K562 (cell line): ENCODE results near the gene ATP5MG. TPM values are rescaled to one million over a fixed set of nuclear protein-coding genes. Genes with fewer than 3 reads are reported as not detected.

ENCODE experiments used
- ATAC-seq: fragments of 200-7000 bp; cut with Tn5 transposase; 3 replicates; pipeline ENCODE4 v1.9.1; 2020; ENCODE audit warnings: moderate library complexity
- BruUV-seq: library from RNA; stranded (reverse); fragments of 400-500 nt; replicated peaks from 2 replicates; lab custom pipeline; 2021; lab: Mats Ljungman, UMichigan
- CTCF ChIA-PET: fragments of 300-600 bp; formaldehyde crosslinking; extraction: SDS; loops from one replicate; lab custom pipeline; 2021; ENCODE audit warnings: low intra/inter-chr PET ratio; lab: Yijun Ruan, JAX
- POLR2A ChIA-PET: fragments of 300-600, 350-650 bp; sonication (Branson Sonifier 250); formaldehyde crosslinking; extraction: SDS; loops from one replicate; lab custom pipeline; 2021; ENCODE audit warnings: antibody characterized with exemption, inconsistent platforms; lab: Yijun Ruan, JAX
- DNase-seq, 4 experiments: peaks; one replicate each; pipeline versions ENCODE4 v3.0.0 to v3.0.0-alpha.2; 2011 to 2018; ENCODE audit warnings: low spot score in 3 of 4, mixed read lengths in 3 of 4; ENCODE audit errors: extremely low read depth in 1 of 4
- FAIRE-seq: peaks from 2 replicates; lab custom pipeline; 2011; peaks lifted over from hg19 to GRCh38; lab: Jason Lieb, UNC
- H2AFZ ChIP-seq: 2 replicates; pipeline ENCODE4 v1.6.0; 2011; ENCODE audit warnings: low read depth, low read length, control low read depth, inconsistent platforms
- H3K27ac ChIP-seq: fragments of 200-600 bp; 3 replicates; pipeline ENCODE4 v1.8.0; 2011; ENCODE audit warnings: low read depth, mild to moderate bottlenecking, control low read depth, inconsistent platforms, low read length, moderate library complexity, mixed read lengths; ENCODE audit errors: extremely low read depth
- H3K27me3 ChIP-seq, 2 experiments: fragments of 300-600 bp in 1 of 2; 2 replicates in 1 of 2; 3 replicates in 1 of 2; pipeline versions ENCODE4 v1.6.0 to v1.8.0; 2011; ENCODE audit warnings: inconsistent platforms in 2 of 2, low read length in 2 of 2, mild to moderate bottlenecking in 1 of 2, mixed read lengths in 1 of 2, moderate library complexity in 1 of 2; ENCODE audit not compliant: control insufficient read depth in 2 of 2, insufficient read depth in 2 of 2
- H3K36me3 ChIP-seq: fragments of 300-600 bp; 3 replicates; pipeline ENCODE4 v1.8.0; 2011; ENCODE audit warnings: mild to moderate bottlenecking, low read length, inconsistent platforms; ENCODE audit not compliant: control insufficient read depth, insufficient read depth
- H3K4me1 ChIP-seq, 2 experiments: fragments of 200-600 bp in 1 of 2; replicated peaks in 1 of 2; 2 replicates in 1 of 2; 3 replicates in 1 of 2; pipeline versions ENCODE4 v1.5.1 to v1.8.0; 2011; ENCODE audit warnings: inconsistent platforms in 2 of 2, low read length in 2 of 2, mild to moderate bottlenecking in 1 of 2, mixed read lengths in 1 of 2, moderate library complexity in 1 of 2; ENCODE audit not compliant: control insufficient read depth in 2 of 2, insufficient read depth in 2 of 2
- H3K4me2 ChIP-seq: 2 replicates; pipeline ENCODE4 v1.6.1; 2011; ENCODE audit warnings: low read length, control low read depth, inconsistent platforms, mixed read lengths; ENCODE audit not compliant: insufficient read depth
- H3K4me3 ChIP-seq: fragments of 200-600 bp; sonication (generic), shearing (Covaris generic); 2 replicates; pipeline ENCODE4 v1.5.1; 2016; ENCODE audit warnings: control low read depth, inconsistent platforms
- H3K79me2 ChIP-seq: fragments of 200-600 bp; 3 replicates; pipeline ENCODE4 v1.8.0; 2011; ENCODE audit warnings: low read length, inconsistent platforms; ENCODE audit not compliant: control insufficient read depth, insufficient read depth
- H3K9ac ChIP-seq, 2 experiments: 2 replicates each; pipeline versions ENCODE4 v1.6.0 to v1.6.1; 2011; ENCODE audit warnings: low read depth in 2 of 2, low read length in 2 of 2, control low read depth in 1 of 2, inconsistent platforms in 1 of 2, mild to moderate bottlenecking in 1 of 2, mixed read lengths in 1 of 2; ENCODE audit not compliant: insufficient read depth in 1 of 2
- H3K9me1 ChIP-seq: one replicate; pipeline ENCODE4 v1.6.0; 2011; ENCODE audit warnings: inconsistent platforms, mild to moderate bottlenecking, low read length, moderate library complexity; ENCODE audit not compliant: control insufficient read depth, insufficient read depth
- H3K9me3 ChIP-seq: replicated peaks from 2 replicates; pipeline ENCODE4 v1.5.1; 2011; ENCODE audit warnings: low read depth, low read length, inconsistent platforms; ENCODE audit not compliant: control insufficient read depth, insufficient read depth
- H4K20me1 ChIP-seq: replicated peaks from 2 replicates; pipeline ENCODE4 v1.6.1; 2011; ENCODE audit warnings: low read length, inconsistent platforms, mixed read lengths; ENCODE audit not compliant: control insufficient read depth, insufficient read depth
- ARNT ChIP-seq, 2 experiments: fragments of 450-650 bp; IDR thresholded peaks; 2 replicates each; pipeline ENCODE4 v1.6.1; 2016; ENCODE audit warnings: mild to moderate bottlenecking in 1 of 2
- ATF1 ChIP-seq, 2 experiments: fragments of 450-650 bp in 1 of 2; IDR thresholded peaks; 2 replicates each; pipeline ENCODE4 v1.6.1; 2016; ENCODE audit warnings: missing compliant biosample characterization in 1 of 2, missing genetic modification characterization in 1 of 2
- BCOR ChIP-seq: fragments of 450-650 bp; IDR thresholded peaks from 2 replicates; pipeline ENCODE4 v1.6.1; 2016
- C11orf30 ChIP-seq: fragments of 450-650 bp; IDR thresholded peaks from 2 replicates; pipeline ENCODE4 v1.6.1; 2016; ENCODE audit warnings: low read depth, mild to moderate bottlenecking
- CREBBP ChIP-seq: IDR thresholded peaks from one replicate; pipeline ENCODE4 v1.6.1; 2012; ENCODE audit warnings: low read depth, mild to moderate bottlenecking, control low read depth, inconsistent platforms, low read length
- CREM ChIP-seq: IDR thresholded peaks from 2 replicates; pipeline ENCODE4 v1.6.1; 2014; ENCODE audit warnings: antibody characterized with exemption, low read depth
- FOXA1 ChIP-seq: fragments of 450-650 bp; IDR thresholded peaks from 2 replicates; pipeline ENCODE4 v1.6.1; 2016; ENCODE audit warnings: mild to moderate bottlenecking, borderline replicate concordance
- KLF13 ChIP-seq: fragments of 450-650 bp; IDR thresholded peaks from 2 replicates; pipeline ENCODE4 v1.6.1; 2016; ENCODE audit warnings: missing genetic modification characterization, low read depth, mild to moderate bottlenecking, missing compliant biosample characterization, moderate library complexity, borderline replicate concordance
- MIER1 ChIP-seq: fragments of 450-650 bp; IDR thresholded peaks from 2 replicates; pipeline ENCODE4 v1.6.1; 2016; ENCODE audit warnings: antibody characterized with exemption, mild to moderate bottlenecking, low read depth
- MXD1 ChIP-seq: fragments of 250-450 bp; sonication (Bioruptor Pico); IDR thresholded peaks from 2 replicates; pipeline ENCODE4 v1.8.0; 2021; ENCODE audit warnings: borderline replicate concordance, mild to moderate bottlenecking, moderate library complexity; ENCODE audit not compliant: poor library complexity, severe bottlenecking
- RBFOX2 ChIP-seq: fragments of 200-400 bp; formaldehyde crosslinking; IDR thresholded peaks from 2 replicates; pipeline ENCODE4 v1.6.1; 2017; ENCODE audit warnings: low read depth, mild to moderate bottlenecking, low read length, moderate library complexity
- SRSF3 ChIP-seq: fragments of 200-400 bp; formaldehyde crosslinking; IDR thresholded peaks from 2 replicates; pipeline ENCODE4 v1.6.1; 2016; ENCODE audit warnings: mild to moderate bottlenecking, low read length, moderate library complexity; ENCODE audit not compliant: insufficient read depth
- TGIF2 ChIP-seq: sonication (generic); formaldehyde crosslinking; IDR thresholded peaks from 2 replicates; pipeline ENCODE4 v1.8.1; 2022; ENCODE audit warnings: mild to moderate bottlenecking, missing genetic modification reagents, moderate library complexity
- ZEB2 ChIP-seq: fragments of 450-650 bp; IDR thresholded peaks from 2 replicates; pipeline ENCODE4 v1.6.1; 2016
- ZNF140 ChIP-seq: fragments of 250-450 bp; sonication (Bioruptor Pico); IDR thresholded peaks from 2 replicates; pipeline ENCODE4 v1.8.0; 2021; ENCODE audit warnings: moderate library complexity, mild to moderate bottlenecking, inconsistent platforms
- ZNF551 ChIP-seq: fragments of 250-450 bp; sonication (Bioruptor Pico); IDR thresholded peaks from 2 replicates; pipeline ENCODE4 v1.5.0; 2021; ENCODE audit warnings: mild to moderate bottlenecking, moderate library complexity
- ZNF764 ChIP-seq: fragments of 250-450 bp; sonication (Bioruptor Pico); IDR thresholded peaks from 2 replicates; pipeline ENCODE4 v1.4.0; 2020; ENCODE audit warnings: low read depth, mild to moderate bottlenecking, moderate library complexity
- WGBS: fragments of 100-300 bp; shearing (Covaris generic); methylation state at CpG from one replicate; pipeline ENCODE4 v1.1.6; 2016; ENCODE audit warnings: low coverage, mixed read lengths; ENCODE audit not compliant: insufficient coverage; ENCODE audit errors: missing lambda C conversion rate; 5-methylcytosine and 5-hydroxymethylcytosine counted together
- in situ Hi-C: fragments of 300-500 bp; cut with MboI; formaldehyde crosslinking; loops from 4 replicates; pipeline ENCODE4 v1.15.0; 2018; ENCODE audit warnings: inconsistent platforms, mixed read lengths
- intact Hi-C: fragments of 100-400 bp; cut with micrococcal nuclease; formaldehyde crosslinking; loops from 2 replicates; pipeline ENCODE4 v1.14.2; 2022
- polyA plus RNA-seq, 8 experiments: library from polyadenylated mRNA; depleted of rRNA in 4 of 8; stranded (reverse) in 5 of 8; unstranded in 3 of 8; fragments of >200 nt; fragmentation: Nextera tagmentation in 2 of 8; fragmentation: Illumina TruSeq in 1 of 8; extraction: Ambion mirVana in 2 of 8; extraction: Trizol in 1 of 8; gene quantifications; 2 replicates each; pipeline versions ENCODE4 v1.2.1 to v1.2.3, GENCODE V29; 2011 to 2014; ENCODE audit warnings: inconsistent platforms in 1 of 8, missing spikeins in 1 of 8
- total RNA-seq, 7 experiments: library from RNA; depleted of rRNA in 6 of 7; stranded (reverse); fragments of >200 nt in 6 of 7; fragmentation: Illumina TruSeq in 2 of 7; extraction: Trizol in 2 of 7; gene quantifications; 2 replicates each; pipeline versions ENCODE4 v1.2.1 to v1.2.3, GENCODE V29; 2011 to 2021; ENCODE audit warnings: low replicate concordance in 1 of 7
- TF ChIP-seq, protein P1 (sequence below): IDR thresholded peaks from 2 replicates; pipeline ENCODE4 v1.6.1; 2016; ENCODE audit warnings: missing genetic modification characterization, missing compliant biosample characterization

Gene ATP5MG
- total and polyA plus RNA-seq, 9 of the 15 experiments (the other 6 are each of a cell fraction or from before 2014, with no cell fraction given): 301 to 2,138 (median 434) TPM

DNA sequence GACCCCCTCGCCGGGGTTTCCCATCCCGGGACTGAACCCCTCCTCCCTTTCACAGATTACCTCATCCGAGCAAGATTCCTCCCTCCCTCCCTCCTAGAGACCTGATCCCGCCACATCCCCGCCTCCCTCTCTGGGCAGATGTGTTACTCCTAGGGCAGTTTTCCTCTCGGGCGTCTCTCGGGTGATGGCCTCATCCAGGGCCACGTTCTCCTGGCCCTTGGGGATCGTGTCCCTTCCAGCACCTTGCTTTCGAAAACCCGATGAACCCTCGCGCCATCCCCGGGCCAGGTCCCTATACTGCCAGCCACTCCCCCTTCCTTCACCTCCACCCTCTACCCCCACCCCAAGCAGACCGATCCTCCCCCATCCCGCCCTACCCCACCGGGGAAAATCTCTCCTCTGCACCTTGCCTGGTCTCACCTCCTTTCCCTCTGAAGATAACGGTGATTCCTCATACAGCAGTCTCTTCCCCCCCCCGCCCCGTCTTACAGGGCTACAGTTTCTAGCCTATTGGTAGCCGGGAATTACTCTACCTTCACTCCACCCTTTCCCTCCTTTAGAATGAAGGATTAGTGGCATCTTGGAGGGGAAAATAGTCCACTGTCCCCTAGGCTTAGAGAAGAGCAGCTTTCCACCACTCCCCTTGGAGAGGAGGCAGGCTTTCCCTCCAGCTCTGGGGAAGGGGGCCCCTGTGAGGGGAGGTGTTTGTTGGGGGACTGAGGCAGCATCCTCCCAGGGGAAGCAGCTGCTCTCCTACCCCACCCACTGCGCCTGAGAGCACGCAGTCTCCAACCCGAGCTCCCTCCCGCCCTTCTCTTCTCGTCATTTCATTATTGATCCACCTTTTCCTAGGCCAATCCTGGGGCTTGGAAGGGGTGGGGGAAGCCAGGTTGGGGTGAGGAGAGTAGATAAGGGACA is 36.1 kb downstream of the ATP5MG start:
- FAIRE-seq: peak; percentile 75
- H3K4me1 ChIP-seq: peaks cover 37 to 41% of the 10 kb centered on the region in 2 experiments
- in situ Hi-C loops: no loop called here
- BruUV-seq: no TSS peak
- intact Hi-C loops: loop anchor here (1.0 to 2.0 kb wide), 2 partner anchors 36 to 51 kb away; partner anchors contain the start of gene ATP5MG
- peak overlapping the region; percentile 91 for H3K4me3 ChIP-seq
- H3K9me3 ChIP-seq: no peaks in the 10 kb centered on the region
- DNase-seq: peak; percentile 82 to 94 (median 88)
- H2AFZ ChIP-seq: peak overlapping the region; percentile 30; the same call in 1 of the 2 replicates
- WGBS: 0% methylated on average over 18 of the region's 28 CpGs
- no peaks in the 10 kb centered on the region for H3K27me3 ChIP-seq
- H3K9me1 ChIP-seq: no peaks in the 10 kb centered on the region
- peak overlapping the region; percentile 80 to 93 for H3K9ac ChIP-seq
- H4K20me1 ChIP-seq: peaks cover 48% of the 10 kb centered on the region
- H3K36me3 ChIP-seq: peaks cover 37% of the 10 kb centered on the region
- H3K27ac ChIP-seq: peak overlapping the region; percentile 89
- CTCF ChIA-PET: interaction anchor here (0.7 kb wide), 1 partner anchor 65 kb away, joined by 3 read pairs; no protein-coding TSS in a partner anchor
- POLR2A ChIA-PET: interaction anchor here (0.9 to 1.0 kb wide), 2 partner anchors 10 to 64 kb away, joined by 3 read pairs; no protein-coding TSS in a partner anchor
- H3K79me2 ChIP-seq: peaks cover 63% of the 10 kb centered on the region
- peak; percentile 66 for ATAC-seq
- peak overlapping the region; percentile 80 for H3K4me2 ChIP-seq
- TF ChIP-seq KLF13 (tag) (no peak), ZNF764 (CRISPR knock-in tag) (no peak), RBFOX2 (peak; percentile 7; the same call in 1 of the 2 replicates), ZEB2 (peak; percentile 61; the same call in 1 of the 2 replicates), FOXA1 (no peak), CREM (0 out of 2 replicates have a peak, but pooled peaks have one; percentile 32), ZNF551 (no peak), SRSF3 (no peak), TGIF2 (CRISPR knock-in tag) (0 out of 2 replicates have a peak, but pooled peaks have one; percentile 43), MXD1 (no peak), ATF1 (CRISPR knock-in tag; IDR thresholded peaks at IDR 0.05) (no peak), ATF1 (tag; IDR thresholded peaks at IDR 0.05) (no peak), MIER1 (no peak), BCOR (0 out of 2 replicates have a peak, but pooled peaks have one; percentile 15), ARNT (IDR thresholded peaks at IDR 0.05) (peak in 1 of 2 experiments; percentile 70; a peak in 2 of 4 replicates), C11orf30 (no peak), ZNF140 (CRISPR knock-in tag) (no peak), CREBBP (no peak)
- TF ChIP-seq, protein P1, sequence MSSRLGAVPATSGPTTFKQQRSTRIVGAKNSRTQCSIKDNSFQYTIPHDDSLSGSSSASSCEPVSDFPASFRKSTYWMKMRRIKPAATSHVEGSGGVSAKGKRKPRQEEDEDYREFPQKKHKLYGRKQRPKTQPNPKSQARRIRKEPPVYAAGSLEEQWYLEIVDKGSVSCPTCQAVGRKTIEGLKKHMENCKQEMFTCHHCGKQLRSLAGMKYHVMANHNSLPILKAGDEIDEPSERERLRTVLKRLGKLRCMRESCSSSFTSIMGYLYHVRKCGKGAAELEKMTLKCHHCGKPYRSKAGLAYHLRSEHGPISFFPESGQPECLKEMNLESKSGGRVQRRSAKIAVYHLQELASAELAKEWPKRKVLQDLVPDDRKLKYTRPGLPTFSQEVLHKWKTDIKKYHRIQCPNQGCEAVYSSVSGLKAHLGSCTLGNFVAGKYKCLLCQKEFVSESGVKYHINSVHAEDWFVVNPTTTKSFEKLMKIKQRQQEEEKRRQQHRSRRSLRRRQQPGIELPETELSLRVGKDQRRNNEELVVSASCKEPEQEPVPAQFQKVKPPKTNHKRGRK: no peak
